NCI-H460 (cell line): ENCODE measurements around the gene UBE2R2. TPM values are rescaled to one million over a fixed set of nuclear protein-coding genes. Genes with fewer than 3 reads are reported as not detected.
"Not testable (repeated sequence)": the region's sequence is repeated elsewhere in the genome, so short reads cannot be mapped to it uniquely, and the experiment has no call there.

Source experiments
- DNase-seq: peaks from one replicate; pipeline ENCODE4 v3.0.0-alpha.2; 2016; ENCODE audit warnings: low read depth; ENCODE audit errors: extremely low read depth
- total RNA-seq: library from RNA; depleted of rRNA; stranded (reverse); fragments of >200 nt; shearing (Covaris generic); gene quantifications from 2 replicates; pipeline ENCODE4 v1.2.3, GENCODE V29; 2014

Gene UBE2R2
- total RNA-seq, 1 experiment from 2014 or later = 15.0 TPM

DNA sequence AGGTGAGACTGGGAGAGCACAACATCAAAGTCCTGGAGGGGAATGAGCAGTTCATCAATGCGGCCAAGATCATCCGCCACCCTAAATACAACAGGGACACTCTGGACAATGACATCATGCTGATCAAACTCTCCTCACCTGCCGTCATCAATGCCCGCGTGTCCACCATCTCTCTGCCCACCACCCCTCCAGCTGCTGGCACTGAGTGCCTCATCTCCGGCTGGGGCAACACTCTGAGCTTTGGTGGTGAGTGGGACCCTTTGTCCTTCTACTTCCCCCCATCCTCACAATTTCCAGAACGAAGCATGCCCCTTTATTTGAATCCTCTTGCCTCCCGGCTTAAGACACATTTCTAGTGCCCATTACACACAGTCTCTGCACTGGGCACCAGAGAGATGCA lies 19.1 kb upstream of the UBE2R2 start:
- no peak for DNase-seq

DNA sequence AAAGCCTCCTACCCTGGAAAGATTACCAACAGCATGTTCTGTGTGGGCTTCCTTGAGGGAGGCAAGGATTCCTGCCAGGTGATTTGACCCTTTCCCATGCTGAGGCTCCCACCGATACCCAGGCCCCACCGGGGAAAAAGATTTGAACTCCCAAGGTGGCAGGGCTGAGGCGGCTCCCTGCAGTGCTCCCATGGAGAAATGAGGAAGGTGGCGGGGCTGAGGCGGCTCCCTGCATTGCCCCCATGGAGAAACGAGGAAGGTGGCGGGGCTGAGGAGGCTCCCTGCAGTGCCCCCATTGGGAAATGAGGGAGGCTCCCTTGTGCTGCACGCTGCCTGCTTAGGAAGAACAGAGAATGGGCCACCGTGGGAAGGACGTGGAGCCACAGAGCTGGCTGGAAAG lies 18.4 kb upstream of the UBE2R2 start:
- DNase-seq = no peak

DNA sequence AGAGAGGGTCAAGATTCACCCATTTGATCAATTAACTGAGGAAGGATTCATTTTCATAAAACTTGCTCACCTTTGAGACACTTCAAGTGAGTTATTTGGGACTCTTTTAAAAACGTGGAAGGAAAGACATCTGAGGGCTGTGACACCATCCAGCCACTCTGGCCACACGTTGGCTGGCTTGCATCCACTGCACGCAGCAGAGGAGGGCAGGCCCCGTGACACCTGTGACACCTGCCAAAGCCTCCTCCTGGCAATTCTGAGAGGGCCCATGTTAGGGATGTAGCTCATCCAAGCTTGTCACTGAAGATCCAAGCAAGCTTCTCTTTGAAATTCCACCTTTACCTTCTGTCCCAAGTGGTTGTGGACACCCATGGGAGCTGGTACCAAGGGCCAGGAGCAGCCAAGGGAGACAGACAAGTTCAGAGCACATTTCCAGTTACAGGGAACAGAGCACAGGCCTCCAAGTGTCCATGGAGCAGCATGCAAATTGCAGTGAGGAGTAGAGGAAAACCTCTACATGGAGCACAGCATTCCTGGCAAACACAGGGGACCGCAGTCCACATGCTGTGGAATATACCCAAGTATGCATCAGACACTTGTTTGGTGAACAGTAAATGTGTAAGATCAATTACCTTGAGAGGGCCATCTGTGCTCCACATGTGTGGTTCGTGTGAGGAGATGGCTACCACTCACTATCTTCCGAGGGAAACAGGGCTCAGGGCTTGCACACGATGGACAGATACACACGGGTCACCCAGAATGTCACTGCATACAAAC lies 16.8 kb upstream of the UBE2R2 start:
- DNase-seq = no peak

DNA sequence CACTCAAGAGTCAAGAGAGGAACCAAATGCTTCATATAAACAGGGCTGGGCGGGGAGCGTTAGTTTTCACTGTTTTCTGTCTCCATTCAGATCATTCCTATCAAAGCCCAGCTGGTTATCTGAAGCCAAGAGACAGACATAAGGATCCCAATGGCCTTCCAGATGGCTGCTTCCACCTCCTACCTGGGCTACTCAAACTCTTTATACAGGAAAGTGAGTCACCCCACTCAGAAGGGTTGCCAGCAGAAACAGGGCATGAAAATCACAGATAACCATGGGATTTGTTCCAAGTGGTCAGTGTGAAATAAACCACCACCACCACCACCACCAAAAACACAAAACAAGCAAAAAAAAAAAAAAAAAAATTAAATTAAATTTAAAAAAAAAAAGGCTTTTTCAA lies 16.1 kb upstream of the UBE2R2 start:
- no peak for DNase-seq

DNA sequence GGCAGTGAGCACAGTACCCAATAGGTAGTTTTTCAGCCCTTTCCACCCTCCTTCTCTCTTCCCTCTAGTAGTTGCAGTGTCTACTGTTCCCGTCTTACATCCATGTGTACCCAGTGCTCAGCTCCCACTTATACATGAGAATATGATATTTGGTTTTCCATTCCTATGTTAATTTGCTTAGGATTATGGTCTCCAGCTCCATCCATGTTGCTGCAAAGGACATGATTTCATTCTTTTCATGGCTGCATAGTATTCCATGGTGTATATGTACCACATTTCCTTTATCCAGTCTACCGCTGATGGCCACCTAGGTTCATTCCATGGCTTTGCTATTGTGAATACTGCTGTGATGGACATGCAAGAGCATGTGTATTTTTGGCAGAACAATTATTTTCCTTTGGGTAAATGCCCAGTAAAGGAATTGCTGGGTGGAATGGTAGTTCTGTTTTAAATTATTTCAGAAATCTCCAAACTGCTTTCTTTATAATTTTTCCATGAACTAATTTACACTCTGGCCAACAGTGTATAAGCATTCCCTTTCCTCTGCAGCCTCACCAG lies 14.9 kb upstream of the UBE2R2 start:
- DNase-seq = not testable (repeated sequence)

DNA sequence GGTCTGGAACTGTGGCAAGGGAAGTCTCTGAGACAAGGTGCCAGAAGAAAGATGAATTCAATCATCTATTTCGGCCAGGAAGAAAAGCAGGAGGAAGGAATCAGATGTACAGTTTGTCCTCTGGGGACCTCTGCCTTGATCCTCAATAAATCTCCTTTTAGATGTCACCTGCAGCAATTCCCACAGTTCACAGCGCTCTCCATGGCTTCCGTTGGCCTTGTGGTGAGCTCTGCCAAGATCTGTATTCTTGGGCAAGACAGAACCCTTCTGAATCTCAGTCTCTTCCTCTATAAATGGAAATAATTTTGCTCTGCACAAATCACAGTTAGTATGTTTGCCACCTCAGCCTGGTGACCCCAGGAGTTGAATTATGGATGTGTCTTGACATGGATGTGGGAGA lies 12.8 kb upstream of the UBE2R2 start:
- not testable (repeated sequence) for DNase-seq

DNA sequence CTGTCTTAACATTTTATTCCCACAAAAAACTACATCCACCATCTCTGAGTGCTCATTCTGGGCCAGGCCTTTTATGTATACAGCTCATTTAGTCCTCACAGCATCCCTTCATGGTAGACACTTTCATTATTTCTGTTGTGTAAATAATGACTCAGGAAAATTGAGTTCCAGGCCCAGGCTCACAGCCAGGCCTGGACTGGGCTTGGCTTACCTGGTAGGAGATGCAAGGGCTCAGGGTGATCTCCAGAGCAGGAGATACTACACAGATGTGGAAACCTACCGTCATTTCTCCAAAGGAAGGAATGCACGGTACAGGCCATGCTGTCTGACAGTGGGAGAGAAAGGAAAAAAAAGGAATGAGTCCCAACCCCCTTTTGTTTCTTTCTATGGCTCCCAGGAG lies 9.8 kb upstream of the UBE2R2 start:
- DNase-seq = not testable (repeated sequence)

DNA sequence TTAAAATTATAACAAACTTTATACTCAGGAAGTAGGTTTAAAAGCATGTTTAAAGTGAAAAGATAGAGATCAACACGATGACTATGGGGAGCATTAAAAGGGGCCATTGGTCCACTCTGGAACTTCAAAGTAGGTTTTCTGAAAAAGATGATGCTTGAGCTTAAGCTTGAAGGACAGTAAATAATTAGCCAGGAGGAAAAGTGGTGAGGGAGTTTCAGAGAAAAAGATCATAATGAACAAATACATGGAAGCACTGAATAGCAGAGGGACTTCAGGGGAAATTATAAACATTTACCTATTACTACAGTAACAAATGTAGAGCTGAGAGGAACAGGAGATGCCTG lies 8.0 kb upstream of the UBE2R2 start:
- not testable (repeated sequence) for DNase-seq

DNA sequence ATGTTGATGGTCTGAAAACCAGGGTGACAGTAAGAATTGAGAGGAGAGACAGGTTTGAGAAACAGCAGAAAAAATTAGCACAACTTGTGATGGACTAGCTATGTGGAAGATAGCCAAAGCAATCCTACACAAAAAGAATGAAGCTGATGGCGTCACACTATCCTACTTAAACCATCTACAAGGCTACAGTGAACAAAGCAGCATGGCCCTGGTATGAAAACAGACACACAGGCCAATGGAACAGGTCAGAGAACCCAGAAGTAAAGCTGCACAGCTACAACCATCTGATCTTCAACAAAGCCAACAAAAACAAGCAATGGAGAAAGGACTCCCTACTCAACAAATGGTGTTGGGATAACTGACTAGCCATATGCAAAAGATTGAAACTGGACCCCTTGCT lies 7.5 kb upstream of the UBE2R2 start:
- DNase-seq = no peak

DNA sequence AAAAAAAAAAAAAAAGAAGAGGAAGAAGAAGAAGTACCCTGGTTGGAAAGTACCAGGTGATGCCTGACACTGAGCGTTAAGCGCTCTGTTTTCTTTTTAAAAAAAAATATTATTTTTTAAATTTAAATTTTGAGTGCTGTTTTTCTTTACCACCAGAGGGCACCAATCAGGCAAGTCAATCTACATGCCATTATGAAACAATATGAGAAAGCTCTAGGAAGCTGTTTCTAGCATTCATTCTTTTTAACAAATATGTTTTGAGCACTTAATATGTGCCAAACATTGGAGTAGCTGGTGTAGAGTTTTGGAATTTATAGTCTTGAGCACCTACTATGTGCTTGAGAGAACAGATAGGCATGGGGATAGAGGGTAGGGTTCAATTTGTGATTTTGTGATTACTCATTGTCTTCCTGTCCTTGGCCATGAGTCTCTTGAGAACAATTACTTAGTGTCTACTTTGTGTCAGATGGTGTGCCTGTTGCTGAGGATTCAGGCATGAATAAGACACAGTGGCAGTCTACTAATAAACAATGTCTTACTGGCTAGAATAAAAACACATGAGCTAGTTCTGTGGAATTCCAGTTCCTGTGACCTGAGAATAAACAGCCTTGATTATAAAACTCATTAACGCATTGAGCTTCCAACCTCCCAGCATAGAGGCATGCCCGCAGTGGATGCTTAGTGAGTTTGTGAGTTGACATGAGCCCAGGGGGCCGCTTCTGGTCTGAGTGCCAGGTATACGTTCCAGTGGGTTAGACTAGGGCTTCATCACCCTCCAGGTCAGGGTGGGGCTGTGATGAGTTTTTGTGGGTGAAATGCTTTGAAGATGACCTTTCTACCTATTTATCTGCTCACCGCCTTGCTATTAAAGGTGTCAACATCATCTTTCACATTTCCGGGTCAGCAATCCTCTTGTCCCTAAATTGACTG lies 3.0 kb upstream of the UBE2R2 start:
- peak; percentile 31 for DNase-seq

DNA sequence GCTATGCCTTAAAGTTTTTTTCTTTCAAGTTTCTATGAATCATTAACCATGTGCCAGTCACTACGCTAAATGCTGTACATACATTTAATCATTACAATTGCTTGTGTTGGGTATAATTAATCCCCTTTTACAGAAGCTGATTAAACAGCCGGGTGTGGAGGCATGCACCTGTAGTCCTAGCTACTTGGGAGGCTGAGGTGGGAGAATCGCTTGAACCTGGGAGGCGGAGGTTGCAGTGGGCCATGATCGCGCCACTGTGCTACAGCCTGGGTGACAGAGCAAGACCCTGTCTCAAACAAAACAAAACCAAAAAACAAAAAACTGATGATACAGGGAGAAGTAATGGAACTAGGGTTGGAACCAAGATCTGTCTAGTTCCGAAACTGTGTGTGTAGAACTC lies 1.2 kb upstream of the UBE2R2 start:
- no peak for DNase-seq

DNA sequence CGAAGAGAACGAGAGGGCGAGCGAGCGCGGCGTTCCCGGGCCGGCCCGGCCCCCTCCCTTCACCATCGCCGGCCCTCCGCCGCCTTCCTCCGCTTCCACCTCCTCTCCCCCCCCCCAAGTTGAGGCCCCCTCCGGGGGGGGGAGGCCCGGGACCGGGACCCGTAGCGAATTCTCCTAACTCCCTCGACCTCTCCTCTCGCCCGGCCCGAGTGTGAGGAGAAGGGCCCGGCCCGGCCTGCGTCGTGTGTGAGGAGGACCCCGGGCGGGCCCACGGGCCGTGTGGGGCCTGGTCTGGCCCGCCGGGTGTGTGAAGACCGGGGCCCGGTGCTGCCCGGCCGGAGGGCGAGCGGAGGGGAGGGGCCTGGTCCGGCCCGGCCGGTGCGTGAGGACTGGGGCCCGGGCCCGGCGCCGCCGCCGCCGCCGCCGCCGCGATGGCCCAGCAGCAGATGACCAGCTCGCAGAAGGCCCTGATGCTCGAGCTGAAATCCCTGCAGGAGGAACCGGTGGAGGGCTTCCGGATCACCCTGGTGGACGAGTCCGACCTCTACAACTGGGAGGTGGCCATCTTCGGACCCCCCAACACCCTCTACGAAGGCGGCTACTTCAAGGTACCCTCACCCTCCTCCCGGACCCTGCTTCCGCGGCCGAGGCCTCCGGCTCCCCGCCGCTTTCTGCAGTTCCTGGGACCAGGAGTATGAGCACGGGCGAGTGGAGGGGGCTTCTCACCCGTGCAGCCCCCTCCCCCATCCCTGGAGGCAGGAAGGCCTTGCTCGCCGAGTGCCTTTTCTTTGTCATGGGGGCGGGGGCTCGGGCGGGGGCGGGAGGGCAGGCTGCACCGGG lies 587 bp downstream of the UBE2R2 start:
- peak; percentile 13 for DNase-seq

DNA sequence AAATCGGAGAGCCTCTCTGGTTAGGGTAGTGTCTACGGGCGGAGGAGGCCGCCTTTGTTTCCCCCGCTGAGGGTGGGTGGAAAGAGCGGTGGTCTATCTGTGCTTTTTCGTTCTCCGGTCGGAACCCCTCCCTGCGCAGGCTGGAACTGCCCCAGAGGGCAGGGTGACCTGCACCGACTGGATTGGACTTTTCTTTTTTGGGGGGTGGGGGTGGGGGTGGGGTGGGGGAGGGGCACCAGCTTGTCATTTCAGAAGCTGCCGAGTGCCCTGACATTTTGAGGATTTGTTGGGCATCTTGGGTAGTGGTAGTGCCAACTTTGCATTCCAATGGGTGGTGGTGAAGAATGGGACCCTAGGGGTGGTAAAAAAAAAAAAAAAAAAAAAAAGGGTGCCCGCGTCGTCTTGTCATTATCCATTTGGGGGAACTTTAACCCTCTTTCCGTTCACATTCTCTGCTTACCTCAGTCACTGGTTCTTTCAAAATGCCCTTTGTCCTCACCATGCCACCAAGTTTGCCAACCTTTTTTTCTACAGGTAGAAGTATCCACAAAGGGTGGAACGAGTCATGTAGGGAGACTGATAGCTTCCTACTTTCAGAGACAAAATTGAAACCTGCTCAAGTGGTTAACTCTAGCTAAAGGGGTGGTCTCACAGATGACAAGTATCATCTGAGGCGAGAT lies 1.3 kb downstream of the UBE2R2 start:
- no peak for DNase-seq

DNA sequence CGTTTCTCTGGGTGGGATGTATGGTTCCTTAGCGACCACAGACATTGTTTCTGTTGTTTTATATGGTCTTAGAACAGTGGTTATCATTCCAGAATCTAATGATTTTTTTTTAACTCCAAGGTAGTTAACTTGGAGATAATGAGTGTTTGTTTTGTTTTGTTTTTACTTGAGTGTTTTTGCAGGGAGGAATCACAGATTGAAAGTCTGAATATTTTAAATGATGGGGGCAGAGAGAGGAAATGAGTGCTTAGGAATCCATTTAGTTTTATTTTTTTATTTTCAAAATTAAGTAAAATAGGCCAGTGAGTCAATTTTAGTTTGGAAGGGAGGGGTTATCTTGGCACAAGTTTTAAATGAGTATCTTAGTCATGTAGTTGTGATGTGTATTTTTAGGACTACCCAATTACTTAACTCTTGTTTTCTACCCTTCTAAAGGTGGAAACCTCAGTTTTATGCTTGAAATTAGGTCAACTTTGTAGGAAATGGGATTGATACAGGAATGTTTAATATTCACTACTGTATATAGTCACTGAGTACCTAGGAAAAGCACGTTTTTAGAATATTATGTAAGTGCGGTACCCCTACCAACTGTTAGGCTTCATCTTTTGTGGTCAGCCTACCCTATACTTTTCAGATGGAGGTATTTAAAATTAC lies 2.0 kb downstream of the UBE2R2 start:
- DNase-seq = no peak

DNA sequence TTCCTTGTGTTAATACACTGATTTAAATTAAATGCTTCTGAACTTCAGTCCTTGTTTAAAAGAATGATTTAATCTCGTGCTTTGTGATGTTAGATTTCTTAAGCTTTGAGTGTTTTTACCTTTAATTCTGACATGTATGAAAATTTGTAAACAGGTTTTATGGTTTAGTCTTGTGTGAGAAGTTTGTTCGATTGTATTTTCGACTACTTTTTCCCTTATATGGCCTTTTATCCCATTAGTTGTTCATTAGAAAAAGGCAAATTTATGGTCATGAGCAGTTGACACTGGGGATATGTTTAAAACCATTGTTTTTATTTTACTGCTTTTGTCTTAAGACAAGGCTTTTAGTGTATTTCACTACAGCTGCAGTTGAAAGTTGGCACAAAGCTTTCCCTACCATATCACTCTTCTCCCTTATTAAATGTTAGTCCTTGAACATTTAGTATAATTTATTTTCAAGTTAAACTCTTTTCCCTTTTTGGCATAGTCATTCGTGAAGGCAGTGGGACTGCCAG lies 3.3 kb downstream of the UBE2R2 start:
- DNase-seq = no peak

DNA sequence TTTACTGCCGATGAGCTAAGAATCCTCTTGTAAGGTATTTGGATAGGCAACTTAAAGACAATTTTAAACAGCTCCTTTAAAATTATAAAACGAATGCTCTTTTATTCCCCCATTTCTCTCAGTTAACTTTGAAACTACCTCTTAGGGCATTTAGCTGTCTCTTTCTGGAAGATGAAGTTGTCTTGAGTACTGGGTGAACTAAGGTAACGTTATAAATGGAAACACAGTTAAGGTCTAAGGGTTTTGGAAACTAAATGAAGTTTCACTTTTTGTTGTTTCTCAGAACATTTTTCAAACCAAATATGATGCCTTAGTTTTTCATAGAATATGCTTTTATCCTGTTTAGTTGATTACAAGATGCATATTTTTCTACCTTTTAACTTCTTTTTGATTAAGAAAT lies 6.8 kb downstream of the UBE2R2 start:
- DNase-seq = no peak

DNA sequence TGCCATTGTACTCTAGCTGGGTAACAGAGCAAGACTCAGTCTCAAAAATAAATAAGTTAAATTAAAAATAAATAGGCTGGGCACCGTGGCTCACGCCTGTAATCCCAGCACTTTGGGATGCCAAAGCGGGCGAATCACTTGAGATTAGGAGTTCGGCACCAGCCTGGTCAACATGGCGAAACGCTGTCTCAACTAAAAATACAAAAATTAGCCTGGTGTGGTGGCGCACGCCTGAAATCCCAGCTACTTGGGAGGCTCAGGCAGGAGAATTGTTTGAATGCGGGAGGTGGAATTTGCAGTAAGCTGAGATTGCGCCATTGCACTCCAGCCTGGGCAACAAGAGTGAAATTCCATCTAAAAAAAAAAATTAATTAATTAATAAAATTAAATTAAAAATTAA lies 10.3 kb downstream of the UBE2R2 start:
- DNase-seq = not testable (repeated sequence)

DNA sequence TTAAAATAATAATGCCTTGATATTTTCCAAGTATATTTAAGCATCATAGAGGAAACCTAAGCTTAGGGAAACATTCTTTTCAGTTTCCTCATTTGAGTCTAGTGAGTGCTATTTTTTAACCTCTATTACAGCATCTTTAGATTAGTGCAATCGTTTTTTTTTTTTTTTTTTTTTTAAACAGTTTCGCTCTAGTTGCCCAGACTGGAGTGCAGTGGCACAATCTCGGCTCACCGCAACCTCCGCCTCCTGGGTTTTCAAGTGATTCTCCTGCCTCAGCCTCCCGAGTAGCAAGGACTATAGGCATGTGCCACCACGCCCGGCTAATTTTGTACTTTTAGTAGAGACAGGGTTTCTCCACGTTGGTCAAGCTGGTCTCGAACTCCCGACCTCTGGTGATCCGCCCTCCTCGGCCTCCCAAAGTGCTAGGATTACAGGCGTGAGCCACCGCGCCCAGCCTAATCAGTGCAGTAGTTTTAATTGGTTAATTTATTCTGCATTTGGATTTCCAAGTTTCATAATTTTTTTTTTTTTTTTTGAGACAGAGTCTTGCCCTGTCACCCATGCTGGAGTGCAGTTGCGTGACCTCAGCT lies 12.8 kb downstream of the UBE2R2 start:
- DNase-seq = not testable (repeated sequence)
